Stimulated activated CD8-positive, alpha-beta memory T cell treated with anti-CD3 and anti-CD28 coated beads, Interleukin-4, amount 100 ng/mL, for 24 hours (primary cell): ENCODE measurements around the gene FRRS1L.

ENCODE experiments used
- DNase-seq: peaks from one replicate; pipeline ENCODE4 v3.0.0-alpha.2; 2020; ENCODE audit warnings: low read depth

Gene FRRS1L

GRCh38 chr9:109176386-109176785 lies 9.3 kb upstream of the FRRS1L start:
- no peak for DNase-seq

DNA sequence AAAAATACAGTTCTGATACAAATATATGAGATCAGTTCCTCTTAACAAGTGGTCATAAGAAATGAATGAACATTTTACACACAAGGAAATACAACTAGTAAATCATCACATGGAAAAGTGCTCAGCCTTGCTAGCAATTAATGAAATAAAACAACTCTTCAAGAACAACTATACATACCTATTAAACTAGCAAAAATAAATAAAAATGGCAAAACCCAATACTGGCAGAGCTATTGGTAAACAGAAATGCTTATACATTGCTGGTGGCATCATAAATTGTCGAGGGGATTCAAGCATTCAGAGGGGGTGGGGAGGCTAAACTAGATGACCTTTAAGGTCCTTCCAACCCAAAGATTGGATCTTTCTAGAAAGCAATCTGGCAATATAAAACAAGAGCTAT lies 5.9 kb upstream of the FRRS1L start:
- DNase-seq = no peak

GRCh38 chr9:109171926-109172325 lies 4.9 kb upstream of the FRRS1L start:
- DNase-seq = no peak

DNA sequence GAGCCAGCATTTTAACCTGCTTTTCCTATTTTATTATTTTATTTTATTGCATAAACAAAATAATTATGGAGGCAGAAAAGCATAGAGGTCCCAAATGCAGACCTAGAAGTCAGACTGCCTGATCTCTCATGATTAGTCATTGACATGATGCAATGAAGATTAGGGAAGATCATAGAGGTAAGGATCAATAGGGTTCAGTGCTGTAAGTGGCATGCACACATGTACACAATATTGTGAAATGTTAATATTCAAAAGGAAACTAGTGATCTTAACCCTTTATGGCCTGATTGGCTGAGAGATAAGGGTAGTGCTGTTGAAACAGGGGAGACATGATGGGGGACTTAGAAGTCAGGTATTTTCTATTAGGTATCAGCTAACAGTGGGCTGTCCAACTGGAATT lies 1.1 kb upstream of the FRRS1L start:
- no peak for DNase-seq

DNA sequence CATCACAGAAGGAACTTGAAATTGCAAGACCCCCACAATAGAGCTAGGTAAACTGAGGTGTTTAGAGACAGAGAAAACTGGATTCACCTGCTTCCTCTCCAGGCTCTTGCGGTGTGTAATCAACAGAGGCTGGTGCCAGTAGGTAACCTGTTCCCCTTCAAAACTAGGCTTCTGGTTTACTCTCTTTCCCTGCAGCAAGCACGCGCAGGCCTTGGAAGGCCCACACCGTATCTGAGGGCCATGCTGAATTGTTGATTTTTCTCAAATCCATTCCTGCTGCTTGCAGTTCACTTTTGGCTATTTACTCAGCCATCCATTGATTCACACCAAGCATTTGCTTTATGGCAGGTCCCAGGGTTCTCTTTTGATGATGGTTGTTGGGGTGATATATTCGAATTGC lies 667 bp upstream of the FRRS1L start:
- DNase-seq = no peak

- DNase-seq = no peak
Observed at GRCh38 chr9:109166171-109166770, 778 bp downstream of the FRRS1L start.

DNA sequence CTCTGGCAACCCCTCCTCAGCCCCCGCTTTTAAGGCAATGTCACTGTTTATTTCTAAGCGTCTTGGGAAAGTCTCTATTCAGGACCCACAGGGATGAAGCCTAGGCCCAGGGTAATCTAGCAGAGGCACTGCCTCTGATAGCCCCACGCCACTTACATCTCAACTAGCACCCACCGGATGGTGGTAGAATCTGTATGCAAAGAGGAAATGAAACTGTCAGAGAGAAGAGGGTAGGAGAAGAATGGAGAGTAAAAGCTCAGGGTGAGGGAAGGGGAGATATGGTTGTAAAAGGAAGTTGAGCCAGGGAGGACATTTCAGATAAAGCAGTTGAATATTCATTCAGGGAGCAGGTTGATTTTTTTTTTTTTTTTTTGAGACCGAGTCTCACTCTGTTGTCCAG lies 3.0 kb downstream of the FRRS1L start:
- no peak for DNase-seq

DNA sequence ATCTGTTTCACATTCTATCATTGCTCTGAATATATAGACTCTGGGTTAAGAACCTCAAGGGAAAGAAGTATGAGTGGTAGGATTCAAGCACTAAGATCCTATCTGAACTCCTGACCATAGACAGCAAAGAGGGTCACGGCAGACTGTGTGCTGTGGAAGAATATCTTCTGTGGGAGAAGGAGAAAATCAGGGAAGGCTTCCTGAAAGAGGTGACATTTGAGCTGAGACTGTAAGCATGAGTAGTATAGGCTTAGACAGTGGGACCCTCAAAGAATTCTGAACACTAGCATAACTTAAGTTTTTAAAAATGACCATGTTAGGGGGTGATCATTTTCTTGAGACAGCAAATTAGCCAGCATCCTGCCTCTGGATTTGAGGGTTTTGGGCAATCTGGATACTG lies 3.9 kb downstream of the FRRS1L start:
- DNase-seq = no peak

GRCh38 chr9:109162677-109163076 lies 4.4 kb downstream of the FRRS1L start:
- no peak for DNase-seq

GRCh38 chr9:109161471-109161870 lies 5.6 kb downstream of the FRRS1L start:
- DNase-seq = no peak

DNA sequence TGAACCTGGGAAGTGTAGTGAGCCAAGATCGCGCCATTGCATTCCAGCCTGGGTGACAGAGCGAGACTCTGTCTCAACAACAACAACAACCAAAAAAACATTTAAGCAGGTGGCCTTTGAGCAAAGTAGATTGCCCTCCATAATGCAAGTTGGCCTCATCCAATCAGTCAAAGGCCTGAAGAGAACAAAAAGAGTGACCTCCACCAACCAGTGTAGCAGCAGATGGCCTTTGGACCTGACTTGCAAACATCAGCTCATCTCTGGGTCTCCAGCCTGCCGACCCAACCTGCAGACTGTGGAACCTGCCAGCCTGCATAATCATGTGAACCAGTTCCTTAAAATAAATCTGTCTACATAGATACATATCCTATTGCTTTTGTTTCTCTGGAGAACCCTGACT lies 7.5 kb downstream of the FRRS1L start:
- no peak for DNase-seq

DNA sequence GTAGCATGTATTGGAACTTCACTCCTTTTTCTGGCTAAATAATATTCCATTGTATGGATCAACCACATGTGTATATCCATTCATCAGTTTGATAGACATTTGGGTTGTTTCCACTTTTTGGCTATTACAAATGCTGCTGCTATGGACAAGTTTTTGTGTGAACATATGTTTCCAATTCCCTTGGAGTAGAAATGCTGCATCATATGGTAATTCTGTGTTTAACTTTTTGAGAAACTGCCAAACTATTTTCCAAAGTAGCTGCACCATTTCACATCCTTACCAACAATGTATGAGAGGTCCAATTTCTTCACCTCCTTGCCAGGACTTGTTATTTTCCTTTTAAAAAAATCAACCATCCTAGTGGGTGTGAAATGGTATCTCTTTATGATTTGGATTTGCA lies 8.4 kb downstream of the FRRS1L start:
- DNase-seq = no peak

- no peak for DNase-seq
Observed at GRCh38 chr9:109156708-109157107, 10.3 kb downstream of the FRRS1L start.

- no peak for DNase-seq
Observed at GRCh38 chr9:109150925-109151545, 16.0 kb downstream of the FRRS1L start.

DNA sequence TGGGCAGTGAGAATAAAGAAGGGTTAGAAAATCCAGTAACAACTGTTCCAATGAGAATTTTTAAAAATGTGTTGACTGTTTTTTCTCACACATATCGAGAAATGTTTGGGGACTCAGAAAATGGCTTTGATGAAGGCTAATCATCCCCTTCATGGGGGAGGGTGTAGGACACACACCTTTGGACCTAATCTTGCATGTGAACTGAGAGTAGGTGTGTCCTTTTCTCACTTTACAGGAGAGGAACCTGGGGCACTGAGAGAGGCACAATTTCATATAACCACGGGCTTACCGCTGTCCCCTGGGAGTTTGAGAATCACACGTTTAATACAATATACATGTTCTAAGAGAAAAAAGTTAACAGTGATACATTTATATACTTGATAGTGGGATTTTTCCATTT lies 17.3 kb downstream of the FRRS1L start:
- DNase-seq = no peak

GRCh38 chr9:109149089-109149488 lies 18.0 kb downstream of the FRRS1L start:
- DNase-seq = no peak

DNA sequence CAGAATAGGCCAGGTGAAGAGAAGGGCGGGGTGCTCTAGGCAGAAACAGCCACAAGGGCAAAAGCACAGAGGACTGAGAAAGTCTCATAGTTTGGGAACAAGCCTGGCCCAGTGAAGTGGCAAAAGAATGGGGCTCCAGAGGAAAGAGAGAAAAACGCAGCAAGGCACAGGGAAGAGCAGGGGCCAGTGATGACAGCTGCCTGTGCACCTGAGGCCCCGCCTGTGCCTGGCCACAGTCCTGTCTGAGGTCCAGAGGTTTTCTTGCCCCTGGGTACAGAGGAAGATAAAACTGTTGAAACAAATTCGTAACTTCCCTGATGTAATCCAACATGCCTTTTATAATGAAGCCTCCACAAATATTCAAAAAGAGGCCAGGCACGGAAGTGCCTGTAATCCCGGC lies 22.0 kb downstream of the FRRS1L start:
- no peak for DNase-seq

- DNase-seq = no peak
Observed at GRCh38 chr9:109143881-109144562, 23.0 kb downstream of the FRRS1L start.

DNA sequence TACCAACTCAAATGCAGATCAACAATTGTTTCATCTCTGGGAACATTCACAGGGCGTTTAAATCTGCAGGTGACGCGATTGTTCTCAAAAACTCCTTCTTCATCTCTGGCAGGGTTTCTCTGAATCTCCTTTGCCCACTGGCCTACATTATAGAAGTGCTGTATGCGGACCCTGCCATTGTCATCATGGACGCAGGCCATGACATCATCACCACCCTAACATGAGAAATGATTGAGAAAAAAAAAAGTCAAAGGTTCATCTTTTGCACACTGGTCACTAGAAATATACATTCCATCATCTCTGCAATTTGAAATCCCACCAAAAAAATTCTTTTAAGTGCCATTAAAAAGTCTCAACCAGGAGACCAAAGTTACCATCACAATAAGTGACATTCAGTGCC lies 25.7 kb downstream of the FRRS1L start:
- DNase-seq = no peak

- DNase-seq = no peak
Observed at GRCh38 chr9:109139851-109140250, 27.2 kb downstream of the FRRS1L start.

DNA sequence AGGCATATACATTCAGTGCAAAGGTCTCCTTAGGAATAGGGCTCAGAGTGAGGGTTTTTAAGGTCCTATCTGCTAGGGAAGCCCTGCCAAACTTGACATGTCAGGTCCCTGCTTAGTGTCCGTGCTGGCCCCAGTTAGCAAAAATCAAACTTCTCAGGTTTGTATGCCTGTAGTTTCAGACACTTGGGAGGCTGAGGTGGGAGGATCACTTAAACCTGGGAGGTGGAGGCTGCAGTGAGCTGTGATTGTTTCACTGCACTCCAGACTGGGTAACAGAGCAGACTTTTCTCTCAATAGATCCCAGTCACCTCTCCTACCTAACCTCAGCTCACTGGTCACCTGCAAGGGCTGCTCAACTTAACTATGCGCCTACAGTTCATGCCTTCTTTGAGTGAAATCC lies 28.6 kb downstream of the FRRS1L start:
- no peak for DNase-seq

- no peak for DNase-seq
Observed at GRCh38 chr9:109134167-109134578, 32.9 kb downstream of the FRRS1L start.

GRCh38 chr9:109133533-109133932 lies 33.5 kb downstream of the FRRS1L start:
- no peak for DNase-seq

DNA sequence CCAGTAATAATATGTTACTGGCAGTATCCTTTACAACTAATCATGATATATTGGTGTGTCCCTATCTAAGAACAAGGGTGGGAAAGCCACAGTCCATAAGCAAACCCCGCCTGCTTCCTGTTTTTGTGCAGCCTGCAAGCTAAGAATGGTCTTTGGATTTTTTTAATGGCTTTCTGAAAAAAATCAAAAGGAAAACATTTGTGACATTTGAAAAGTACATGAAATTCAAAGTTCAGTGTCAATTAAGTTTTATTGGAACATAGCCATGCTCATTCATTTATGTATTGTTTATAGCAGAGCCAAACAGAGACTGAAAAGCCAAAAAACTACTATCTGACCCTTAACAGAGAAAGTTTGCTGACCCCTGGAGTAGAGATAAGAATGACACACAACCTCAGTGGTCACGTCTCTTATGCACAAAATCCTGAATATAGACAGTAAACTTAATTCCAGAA lies 34.5 kb downstream of the FRRS1L start:
- DNase-seq = no peak
